Right renal cortex interstitium (tissue), 3 donors: ENCODE data around the gene DDX25. TPM values are rescaled to one million over a fixed set of nuclear protein-coding genes. Genes with fewer than 3 reads are reported as not detected.
"Not testable (repeated sequence)": the region's sequence is repeated elsewhere in the genome, so short reads cannot be mapped to it uniquely, and the experiment has no call there.

Experiments used
- DNase-seq, 3 donors: peaks; one replicate each; pipeline ENCODE4 v3.0.0-alpha.2; 2013; ENCODE audit warnings: low read depth in 3 of 3, low spot score in 2 of 3
- polyA plus RNA-seq, 3 donors: library from polyadenylated mRNA; unstranded; fragments of 120-200 nt; gene quantifications; one replicate each; pipeline ENCODE4 v1.2.1, GENCODE V29; 2013; ENCODE audit not compliant: insufficient read length in 3 of 3

Gene DDX25
- 1 to 10 TPM; 3.9 to 4.8 (median 4.5) TPM for polyA plus RNA-seq

DNA sequence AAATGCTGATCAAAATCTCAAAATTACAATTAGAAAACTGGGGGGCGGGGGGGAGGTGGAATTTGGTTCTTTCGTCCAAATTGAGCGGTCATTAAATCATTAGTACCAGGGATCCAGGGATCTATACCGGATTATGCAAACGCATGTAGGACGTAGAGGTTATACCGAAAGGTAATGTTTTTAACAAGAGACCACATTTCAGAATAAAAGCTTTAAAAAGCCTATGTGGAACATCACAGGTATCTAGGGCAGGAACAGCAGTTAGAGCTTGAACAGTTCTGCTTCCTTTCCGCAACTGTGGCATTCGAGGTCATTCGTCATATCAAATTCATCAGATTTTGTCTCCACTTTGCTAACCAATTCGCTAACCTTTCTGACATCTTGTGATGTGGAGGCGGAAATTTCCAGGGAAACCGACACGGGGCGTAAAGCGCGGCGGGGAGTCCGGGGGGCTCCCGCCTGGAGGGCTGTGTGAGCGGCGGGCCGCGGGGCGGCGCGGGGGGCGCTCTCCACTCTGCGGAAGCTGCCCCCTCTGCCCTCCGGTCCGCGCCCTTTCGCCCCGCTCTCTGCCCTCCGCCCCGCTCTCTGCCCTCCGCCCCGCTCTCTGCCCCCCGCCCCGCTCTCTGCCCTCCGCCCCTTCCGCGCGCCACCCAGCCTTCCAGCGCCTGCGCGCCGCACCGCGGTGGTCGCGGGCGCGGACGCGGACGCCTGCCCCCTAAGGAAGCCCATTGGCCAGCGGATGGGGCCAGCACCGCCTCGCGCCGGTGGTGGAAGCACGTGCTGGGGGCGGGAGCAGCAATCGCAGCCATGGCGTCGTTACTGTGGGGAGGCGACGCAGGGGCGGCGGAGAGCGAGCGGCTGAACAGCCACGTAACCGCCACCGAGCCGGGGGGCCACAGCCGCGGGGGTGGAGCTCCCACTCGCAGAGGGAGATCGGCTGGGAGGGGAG, at the start of gene DDX25:
Gene DDX25, plus strand, starts transcription at position 798 of the 949 bp plus-strand sequence. Its CDS starts 10 bp downstream, at position 808.
- DNase-seq: peak in 1 of 3 donors; percentile 10

DNA sequence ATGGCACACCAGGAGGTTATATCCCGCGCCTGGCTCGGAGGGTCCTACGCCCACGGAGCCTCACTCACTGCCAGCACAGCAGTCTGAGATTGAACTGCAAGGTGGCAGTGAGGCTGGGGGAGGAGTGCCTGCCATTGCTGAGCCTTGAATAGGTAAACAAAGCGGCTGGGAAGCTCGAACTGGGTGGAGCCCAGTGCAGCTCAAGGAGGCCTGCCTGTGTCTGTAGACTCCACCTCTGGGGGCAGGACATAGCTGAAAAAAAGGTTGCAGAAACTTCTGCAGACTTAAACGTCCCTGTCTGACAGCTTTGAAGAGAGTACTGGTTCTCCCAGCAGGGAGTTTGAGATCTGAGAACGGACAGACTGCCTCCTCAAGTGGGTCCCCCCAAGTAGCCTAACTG, 46.6 kb upstream of the DDX25 start:
- DNase-seq: not testable (repeated sequence)

DNA sequence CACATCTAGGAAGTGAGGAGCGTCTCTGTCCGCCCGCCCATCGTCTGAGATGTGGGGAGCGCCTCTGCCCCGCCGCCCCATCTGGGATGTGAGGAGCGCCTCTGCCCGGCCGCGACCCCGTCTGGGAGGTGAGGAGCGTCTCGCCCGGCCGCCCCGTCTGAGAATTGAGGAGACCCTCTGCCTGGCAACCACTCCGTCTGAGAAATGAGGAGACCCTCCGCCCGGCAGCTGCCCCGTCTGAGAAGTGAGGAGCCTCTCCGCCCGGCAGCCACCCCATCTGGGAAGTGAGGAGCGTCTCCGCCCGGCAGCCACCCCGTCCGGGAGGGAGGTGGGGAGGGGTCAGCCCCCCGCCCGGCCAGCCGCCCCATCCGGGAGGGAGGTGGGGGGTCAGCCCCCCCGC, 41.5 kb upstream of the DDX25 start:
- DNase-seq: not testable (repeated sequence)

GRCh38 chr11:125865354-125865753, 39.0 kb upstream of the DDX25 start:
- not testable (repeated sequence) for DNase-seq

DNA sequence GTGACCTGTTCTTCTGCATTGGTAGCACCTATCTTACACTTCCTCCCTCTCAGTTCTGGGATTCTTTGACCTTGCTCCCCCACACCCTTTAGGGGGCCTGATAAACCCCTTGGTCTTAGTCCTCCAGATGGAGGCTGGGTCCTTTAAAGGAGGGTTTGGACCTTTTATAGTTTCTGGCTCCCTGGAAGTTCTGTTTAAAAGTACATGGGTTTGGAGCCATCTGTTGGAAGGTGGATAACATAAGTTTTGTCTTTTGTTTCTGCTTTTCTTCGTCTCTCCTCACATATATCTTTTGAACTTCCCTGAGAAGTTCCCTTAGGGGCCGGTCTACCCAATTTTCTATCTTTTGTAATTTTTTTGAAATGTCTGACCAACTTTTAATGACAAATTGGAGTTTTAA, 34.8 kb upstream of the DDX25 start:
- DNase-seq: no peak

DNA sequence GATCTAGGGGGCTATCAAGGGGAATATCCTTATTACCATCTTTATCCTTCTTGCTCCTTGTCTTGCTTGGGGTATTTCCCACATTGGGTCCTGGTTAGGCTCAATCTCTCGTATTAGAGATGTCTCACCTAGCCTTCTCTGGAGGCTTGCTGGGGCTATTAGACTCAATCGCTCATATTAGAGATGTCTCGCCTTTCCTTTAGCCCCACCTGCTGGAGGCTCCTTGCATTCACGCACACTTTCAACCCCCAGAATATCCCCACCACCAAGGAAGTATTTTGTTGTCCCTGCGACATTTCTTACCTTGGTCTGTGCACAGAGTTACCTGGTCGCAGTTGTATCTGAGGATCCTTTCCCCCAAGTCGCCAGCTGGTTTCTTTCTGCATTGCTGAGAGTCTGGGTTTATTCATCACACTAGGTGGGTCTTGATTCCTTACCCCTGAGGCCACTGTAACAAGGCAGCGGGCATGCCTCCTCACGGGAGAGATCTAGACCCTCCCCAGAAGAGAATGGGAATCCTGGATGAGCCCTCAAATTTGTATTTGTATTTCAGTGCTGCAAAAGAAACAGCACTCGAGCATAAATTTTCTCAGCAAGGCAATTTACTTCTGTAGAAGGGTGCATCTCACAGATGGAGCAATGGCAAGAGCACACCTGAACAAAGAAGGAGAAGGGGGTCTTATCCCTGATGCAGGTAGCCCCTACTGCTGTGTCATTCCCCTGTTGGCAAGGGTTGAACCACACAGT, 32.7 kb upstream of the DDX25 start:
- no peak for DNase-seq

DNA sequence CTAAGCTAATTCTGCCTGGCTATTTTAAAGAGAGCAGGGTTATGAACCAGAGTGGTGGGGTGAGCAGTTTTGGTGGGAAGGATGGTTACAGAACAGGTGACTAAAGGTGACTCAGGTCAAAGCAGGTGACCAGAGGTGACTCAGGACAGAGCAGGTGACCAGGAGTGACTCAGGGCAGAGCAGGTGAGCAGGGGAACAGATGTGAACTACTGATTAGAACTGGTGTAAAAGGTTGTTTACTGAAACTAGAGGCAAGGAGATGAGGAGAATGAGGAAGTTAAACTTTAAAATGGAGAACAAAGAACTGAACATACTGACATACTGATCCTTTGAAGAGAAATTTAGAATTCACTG, 32.2 kb upstream of the DDX25 start:
- DNase-seq: no peak

DNA sequence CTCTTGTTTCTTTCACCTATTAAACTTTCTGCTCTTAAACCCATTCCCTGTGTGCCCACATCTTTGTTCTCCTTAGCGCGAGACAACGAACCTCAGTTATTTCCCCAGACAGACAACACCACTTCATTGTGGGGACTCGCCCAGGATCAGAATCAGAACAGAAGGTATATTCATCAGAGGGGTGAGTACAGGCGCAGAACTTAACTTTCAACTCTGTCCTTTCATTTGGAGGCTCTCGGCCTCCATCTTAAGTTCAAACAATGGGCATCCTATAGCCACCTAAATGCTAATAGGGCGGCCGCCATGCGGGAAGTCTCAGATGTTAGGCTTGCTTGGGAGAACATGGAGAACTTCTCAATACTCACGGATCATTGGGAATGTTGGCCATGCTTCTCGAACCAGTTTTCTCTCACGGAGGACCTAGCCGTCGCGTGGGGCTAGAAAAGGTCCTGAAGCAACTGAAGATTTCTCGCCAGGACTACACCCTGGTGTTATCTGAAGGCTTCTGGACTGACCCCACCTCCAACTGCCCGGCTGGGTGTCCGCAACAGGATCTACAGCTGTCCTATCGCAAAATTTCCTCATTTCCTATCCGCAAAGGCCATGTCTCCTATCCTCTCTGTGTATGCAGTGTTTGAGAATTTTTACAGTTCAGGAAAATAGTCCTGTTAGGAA, 30.3 kb upstream of the DDX25 start:
- no peak for DNase-seq

GRCh38 chr11:125874556-125875124, 29.7 kb upstream of the DDX25 start:
- peak; percentile 41 to 56 (median 47) for DNase-seq

GRCh38 chr11:125881291-125881690, 23.0 kb upstream of the DDX25 start:
- no peak for DNase-seq

- DNase-seq: no peak
Observed at GRCh38 chr11:125883375-125883774, 20.9 kb upstream of the DDX25 start.

DNA sequence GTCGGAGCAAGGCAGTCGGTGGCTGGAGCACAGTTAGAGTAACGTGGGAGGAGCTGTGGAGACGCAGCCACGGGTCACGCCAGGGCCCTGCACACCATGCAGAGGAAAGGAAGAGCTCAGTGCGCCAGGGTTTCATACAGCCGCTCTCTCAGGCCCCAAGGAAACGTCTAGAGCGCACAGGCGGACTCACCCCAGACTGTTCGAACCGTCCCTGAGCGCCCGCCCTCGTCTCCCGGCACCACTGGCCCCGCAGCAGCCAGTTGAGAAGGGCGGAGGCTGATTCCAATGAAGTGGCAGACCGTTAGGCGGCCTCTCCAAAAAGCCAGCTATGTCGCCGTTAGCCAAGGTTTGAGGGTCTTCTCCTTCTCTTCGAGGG, 17.3 kb upstream of the DDX25 start:
- peak in 2 of 3 donors; percentile 7 to 25 for DNase-seq

GRCh38 chr11:125887373-125888324, 16.7 kb upstream of the DDX25 start, which contains the start of gene HYLS1:
TSS of gene HYLS1 (plus strand) at chr11:125887668. CDS start at chr11:125899369, 11,701 bp downstream.
- DNase-seq: peak; percentile 84 to 87 (median 85)

GRCh38 chr11:125890447-125891100, 13.7 kb upstream of the DDX25 start:
- no peak for DNase-seq

- no peak for DNase-seq
Observed at GRCh38 chr11:125892071-125892470, 12.2 kb upstream of the DDX25 start.

GRCh38 chr11:125892994-125893393, 11.3 kb upstream of the DDX25 start:
- no peak for DNase-seq

- no peak for DNase-seq
Observed at GRCh38 chr11:125901872-125902271, 2.4 kb upstream of the DDX25 start.

- no peak for DNase-seq
Observed at GRCh38 chr11:125902277-125902926, 1.9 kb upstream of the DDX25 start.
